ENCODE data around the gene CDC42.

The CDC42 gene

GRCh38 chr1:22078133-22078532, 25.6 kb downstream of the CDC42 start:
- in situ Hi-C loops (cut with MboI; ENCODE audit: low sequenced_read_pairs, unreplicated experiment) = no loop called here
- no peak for DNase-seq (ENCODE audit: low spot score)
- TF ChIP-seq CTCF (IDR thresholded peaks at IDR 0.05; ENCODE audit: borderline replicate concordance, control extremely low read depth, extremely low read depth, insufficient read depth, missing control alignments) = no peak

- TF ChIP-seq CTCF (IDR thresholded peaks at IDR 0.05; ENCODE audit: borderline replicate concordance, control extremely low read depth, extremely low read depth, insufficient read depth, missing control alignments) = no peak
- DNase-seq (ENCODE audit: low spot score) = no peak
- in situ Hi-C loops (cut with MboI; ENCODE audit: low sequenced_read_pairs, unreplicated experiment) = no loop called here
These were observed 27.7 kb downstream of the CDC42 start for GRCh38 chr1:22080191-22080590.

DNA sequence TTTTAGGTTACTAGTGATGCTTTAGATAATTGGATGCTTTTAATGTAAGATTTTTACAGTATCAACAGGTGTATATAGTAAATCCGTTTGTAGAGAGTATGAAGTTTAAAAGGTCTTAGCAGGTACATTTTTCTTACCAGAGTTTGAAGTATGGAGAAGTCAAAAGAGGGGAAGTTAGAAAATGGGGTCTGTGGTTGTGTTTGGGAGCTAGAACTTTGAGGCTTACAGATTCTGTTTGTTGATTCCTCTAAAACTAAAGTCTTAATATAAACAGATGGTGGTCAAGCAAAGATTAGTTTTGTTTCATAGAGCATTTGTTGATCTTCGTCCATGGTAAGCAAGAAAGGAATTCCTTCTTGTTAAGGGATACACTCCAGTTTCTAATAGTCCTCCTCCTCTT, 35.8 kb downstream of the CDC42 start:
- in situ Hi-C loops (cut with MboI; ENCODE audit: low sequenced_read_pairs, unreplicated experiment) = no loop called here
- DNase-seq (ENCODE audit: low spot score) = no peak
- TF ChIP-seq CTCF (IDR thresholded peaks at IDR 0.05; ENCODE audit: borderline replicate concordance, control extremely low read depth, extremely low read depth, insufficient read depth, missing control alignments) = no peak

DNA sequence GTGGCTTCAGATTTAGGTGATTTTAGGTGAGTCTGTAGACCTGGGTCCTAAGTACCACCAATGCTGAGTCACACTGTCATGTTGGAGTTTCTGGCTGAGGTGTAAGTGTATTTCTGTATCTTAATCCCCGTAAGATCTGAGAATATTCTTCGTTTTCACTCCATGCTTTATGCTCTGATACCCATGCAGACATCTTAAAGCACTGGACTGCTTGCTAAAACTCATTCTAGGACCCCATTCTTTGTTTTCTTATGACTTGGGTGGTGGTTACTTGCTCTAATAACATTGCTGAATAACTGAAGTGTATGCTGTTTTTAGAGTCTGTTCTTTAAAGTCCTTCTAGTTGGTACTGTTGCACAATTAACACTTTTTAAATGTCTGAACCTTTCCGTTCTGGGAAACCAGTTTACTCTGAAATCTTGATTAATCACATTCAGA, 36.6 kb downstream of the CDC42 start:
- no peak for TF ChIP-seq CTCF (IDR thresholded peaks at IDR 0.05; ENCODE audit: borderline replicate concordance, control extremely low read depth, extremely low read depth, insufficient read depth, missing control alignments)
- in situ Hi-C loops (cut with MboI; ENCODE audit: low sequenced_read_pairs, unreplicated experiment) = no loop called here
- no peak for DNase-seq (ENCODE audit: low spot score)

DNA sequence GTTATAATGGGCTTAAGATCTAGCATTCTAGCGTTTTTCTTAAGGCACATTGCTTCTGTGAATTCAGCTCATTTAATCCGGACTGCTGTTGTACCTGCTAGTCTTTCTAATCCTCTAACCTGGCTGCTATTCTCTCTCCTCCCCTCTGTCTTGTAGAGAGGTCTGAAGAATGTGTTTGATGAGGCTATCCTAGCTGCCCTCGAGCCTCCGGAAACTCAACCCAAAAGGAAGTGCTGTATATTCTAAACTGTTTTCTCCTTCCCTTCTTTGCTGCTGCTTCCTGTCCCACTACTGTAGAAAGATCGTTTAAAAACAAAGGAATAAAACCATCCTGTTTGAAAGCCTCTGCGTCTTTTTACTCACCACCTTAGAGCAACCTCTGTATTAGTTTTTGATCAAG, 37.3 kb downstream of the CDC42 start:
- in situ Hi-C loops (cut with MboI; ENCODE audit: low sequenced_read_pairs, unreplicated experiment) = no loop called here
- no peak for TF ChIP-seq CTCF (IDR thresholded peaks at IDR 0.05; ENCODE audit: borderline replicate concordance, control extremely low read depth, extremely low read depth, insufficient read depth, missing control alignments)

GRCh38 chr1:22090867-22091266, 38.4 kb downstream of the CDC42 start:
- no peak for DNase-seq (ENCODE audit: low spot score)
- in situ Hi-C loops (cut with MboI; ENCODE audit: low sequenced_read_pairs, unreplicated experiment) = no loop called here
- TF ChIP-seq CTCF (IDR thresholded peaks at IDR 0.05; ENCODE audit: borderline replicate concordance, control extremely low read depth, extremely low read depth, insufficient read depth, missing control alignments) = no peak

More for the DNA sequence above, 37.3 kb downstream of the CDC42 start:
- no peak for DNase-seq (ENCODE audit: low spot score)
